ENCODE data around the gene FAM78A.

- no peak for TF ChIP-seq EZH2 (IDR thresholded peaks at IDR 0.05; ENCODE audit: insufficient read depth, low read length)
- no peak for TF ChIP-seq CTCF (IDR thresholded peaks at IDR 0.05; ENCODE audit: insufficient read depth, low read depth, low read length)
Measured at GRCh38 chr9:131254626-131255025, 21.7 kb downstream of the FAM78A start.

All from astrocyte (in vitro differentiated cells and primary cell).